Spleen (tissue), 7 donors: Measurements from ENCODE around the gene SUB1.

Source experiments
- CTCF ChIP-seq, 11 experiments: fragments of 200-600 bp in 7 of 11; fragments of 450-650 bp in 4 of 11; sonication (generic) in 4 of 11; IDR thresholded peaks in 8 of 11; conservative IDR thresholded peaks in 3 of 11; 1 replicate in 7 of 11; 2 replicates in 4 of 11; pipeline versions ENCODE4 v1.4.0 to v1.8.0; 2016 to 2021; ENCODE audit warnings: antibody characterized with exemption in 11 of 11, inconsistent platforms in 4 of 11, mild to moderate bottlenecking in 1 of 11
- POLR2AphosphoS5 ChIP-seq, 3 donors: sonication (generic); formaldehyde crosslinking; IDR thresholded peaks; one replicate each; pipeline ENCODE4 v1.5.1; 2017; ENCODE audit warnings: antibody characterized with exemption in 3 of 3
- donor health status: DM: no; HTN: no; CAD: no; lungs with moderate emphysema.
- donor health status: DM: no; HTN: no; CAD: no.
- donor health status: DM: no; HTN: no; CAD: no.

DNA sequence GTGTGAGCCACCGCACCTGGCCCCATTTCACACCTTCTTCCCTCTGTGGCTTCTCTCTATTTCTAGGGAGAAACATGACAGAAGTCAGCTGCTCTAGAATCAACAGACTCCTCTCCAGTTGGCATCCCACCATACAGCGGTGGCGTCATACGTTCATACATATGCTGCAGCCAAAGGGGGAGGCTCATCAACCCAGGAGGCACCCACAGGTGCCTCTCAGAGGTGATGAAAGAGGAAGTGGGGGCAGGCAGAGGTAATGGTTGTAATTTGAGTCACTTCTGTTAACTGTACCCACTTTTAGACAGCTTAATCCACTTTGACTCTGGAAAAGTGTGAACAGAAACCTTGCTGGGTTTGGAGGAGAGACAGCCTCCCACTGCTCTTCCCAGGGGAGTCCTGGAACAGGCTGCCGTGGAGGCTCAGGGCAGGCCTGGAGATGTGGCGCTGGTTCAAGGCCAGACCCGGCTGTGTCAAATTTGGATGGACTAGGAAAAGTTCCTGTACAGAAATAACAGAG, 47.3 kb upstream of the SUB1 start:
- TF ChIP-seq POLR2AphosphoS5 (IDR thresholded peaks at IDR 0.05) (no peak), CTCF (IDR thresholded peaks at IDR 0.05 in 8 of 11, conservative IDR thresholded peaks at IDR 0.05 in 3 of 11) (no peak)
